Measurements from ENCODE around the gene SND1.

GRCh38 chr7:127957886-127958285 is 305.9 kb downstream of the SND1 start:
- TF ChIP-seq, protein P1, sequence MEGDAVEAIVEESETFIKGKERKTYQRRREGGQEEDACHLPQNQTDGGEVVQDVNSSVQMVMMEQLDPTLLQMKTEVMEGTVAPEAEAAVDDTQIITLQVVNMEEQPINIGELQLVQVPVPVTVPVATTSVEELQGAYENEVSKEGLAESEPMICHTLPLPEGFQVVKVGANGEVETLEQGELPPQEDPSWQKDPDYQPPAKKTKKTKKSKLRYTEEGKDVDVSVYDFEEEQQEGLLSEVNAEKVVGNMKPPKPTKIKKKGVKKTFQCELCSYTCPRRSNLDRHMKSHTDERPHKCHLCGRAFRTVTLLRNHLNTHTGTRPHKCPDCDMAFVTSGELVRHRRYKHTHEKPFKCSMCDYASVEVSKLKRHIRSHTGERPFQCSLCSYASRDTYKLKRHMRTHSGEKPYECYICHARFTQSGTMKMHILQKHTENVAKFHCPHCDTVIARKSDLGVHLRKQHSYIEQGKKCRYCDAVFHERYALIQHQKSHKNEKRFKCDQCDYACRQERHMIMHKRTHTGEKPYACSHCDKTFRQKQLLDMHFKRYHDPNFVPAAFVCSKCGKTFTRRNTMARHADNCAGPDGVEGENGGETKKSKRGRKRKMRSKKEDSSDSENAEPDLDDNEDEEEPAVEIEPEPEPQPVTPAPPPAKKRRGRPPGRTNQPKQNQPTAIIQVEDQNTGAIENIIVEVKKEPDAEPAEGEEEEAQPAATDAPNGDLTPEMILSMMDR (IDR thresholded peaks at IDR 0.05) = no peak
- TF ChIP-seq POLR2A (IDR thresholded peaks at IDR 0.05) (no peak), POLR2AphosphoS5 (IDR thresholded peaks at IDR 0.05) (no peak)

All from breast epithelium (tissue), 3 donors.